ENCODE data around the gene TEX48.

TEX48 gene

GRCh38 chr9:114669961-114670360, 12.0 kb downstream of the TEX48 start:
- DNase-seq (ENCODE audit: low read depth in 2 of 3, low spot score in 1 of 3), result no peak

- DNase-seq (ENCODE audit: low read depth in 2 of 3, low spot score in 1 of 3), result no peak
These were observed 13.8 kb downstream of the TEX48 start for GRCh38 chr9:114668146-114668545.

- no peak for DNase-seq (ENCODE audit: low read depth in 2 of 3, low spot score in 1 of 3)
These were observed 15.1 kb downstream of the TEX48 start for GRCh38 chr9:114666851-114667250.

GRCh38 chr9:114666401-114666800, 15.6 kb downstream of the TEX48 start:
- DNase-seq (ENCODE audit: low read depth in 2 of 3, low spot score in 1 of 3), result no peak

- DNase-seq (ENCODE audit: low read depth in 2 of 3, low spot score in 1 of 3), result no peak
These were observed 17.8 kb downstream of the TEX48 start for GRCh38 chr9:114664181-114664580.

- DNase-seq (ENCODE audit: low read depth in 2 of 3, low spot score in 1 of 3), result peak; percentile 47 to 82 (median 54)
These were observed 19.7 kb downstream of the TEX48 start for GRCh38 chr9:114662081-114662989.

GRCh38 chr9:114657705-114658104, 24.3 kb downstream of the TEX48 start, which contains the start of gene TEX53:
TEX53 (minus strand) TSS chr9:114657805; CDS start chr9:114657774, 31 bp downstream.
- no peak for DNase-seq (ENCODE audit: low read depth in 2 of 3, low spot score in 1 of 3)

- DNase-seq (ENCODE audit: low read depth in 2 of 3, low spot score in 1 of 3), result no peak
These were observed 25.7 kb downstream of the TEX48 start for GRCh38 chr9:114656301-114656700.

GRCh38 chr9:114655689-114656088, 26.3 kb downstream of the TEX48 start:
- DNase-seq (ENCODE audit: low read depth in 2 of 3, low spot score in 1 of 3), result no peak

- DNase-seq (ENCODE audit: low read depth in 2 of 3, low spot score in 1 of 3), result peak; percentile 60 to 93 (median 67)
These were observed 28.3 kb downstream of the TEX48 start for GRCh38 chr9:114653556-114654159.

GRCh38 chr9:114652776-114653555, 29.0 kb downstream of the TEX48 start:
- no peak for DNase-seq (ENCODE audit: low read depth in 2 of 3, low spot score in 1 of 3)

GRCh38 chr9:114643896-114644295, 38.1 kb downstream of the TEX48 start:
- no peak for DNase-seq (ENCODE audit: low read depth in 2 of 3, low spot score in 1 of 3)

- no peak for DNase-seq (ENCODE audit: low read depth in 2 of 3, low spot score in 1 of 3)
These were observed 39.0 kb downstream of the TEX48 start for GRCh38 chr9:114643001-114643400.

- no peak for DNase-seq (ENCODE audit: low read depth in 2 of 3, low spot score in 1 of 3)
These were observed 40.0 kb downstream of the TEX48 start for GRCh38 chr9:114641967-114642366.

GRCh38 chr9:114638404-114638803, 43.6 kb downstream of the TEX48 start:
- no peak for DNase-seq (ENCODE audit: low read depth in 2 of 3, low spot score in 1 of 3)

GRCh38 chr9:114634387-114634786, 47.6 kb downstream of the TEX48 start:
- DNase-seq (ENCODE audit: low read depth in 2 of 3, low spot score in 1 of 3), result no peak

GRCh38 chr9:114633438-114634089, 48.4 kb downstream of the TEX48 start:
- DNase-seq (ENCODE audit: low read depth in 2 of 3, low spot score in 1 of 3), result no peak

- no peak for DNase-seq (ENCODE audit: low read depth in 2 of 3, low spot score in 1 of 3)
These were observed 50.8 kb downstream of the TEX48 start for GRCh38 chr9:114631166-114631565.

GRCh38 chr9:114629563-114630090, 52.4 kb downstream of the TEX48 start:
- DNase-seq (ENCODE audit: low read depth in 2 of 3, low spot score in 1 of 3), result no peak

- no peak for DNase-seq (ENCODE audit: low read depth in 2 of 3, low spot score in 1 of 3)
These were observed 54.4 kb downstream of the TEX48 start for GRCh38 chr9:114627553-114627952.

Measured in stimulated activated CD4-positive, alpha-beta T cell treated with anti-CD3 and anti-CD28 coated beads, Interleukin-12 subunit alpha, Interleukin-12 subunit beta, amount 100 ng/mL, for 48 hours (primary cell).